ENCODE data around the gene MUL1.

Gene MUL1

GRCh38 chr1:20486457-20487235 lies 21.3 kb downstream of the MUL1 start:
- TF ChIP-seq, protein P1, sequence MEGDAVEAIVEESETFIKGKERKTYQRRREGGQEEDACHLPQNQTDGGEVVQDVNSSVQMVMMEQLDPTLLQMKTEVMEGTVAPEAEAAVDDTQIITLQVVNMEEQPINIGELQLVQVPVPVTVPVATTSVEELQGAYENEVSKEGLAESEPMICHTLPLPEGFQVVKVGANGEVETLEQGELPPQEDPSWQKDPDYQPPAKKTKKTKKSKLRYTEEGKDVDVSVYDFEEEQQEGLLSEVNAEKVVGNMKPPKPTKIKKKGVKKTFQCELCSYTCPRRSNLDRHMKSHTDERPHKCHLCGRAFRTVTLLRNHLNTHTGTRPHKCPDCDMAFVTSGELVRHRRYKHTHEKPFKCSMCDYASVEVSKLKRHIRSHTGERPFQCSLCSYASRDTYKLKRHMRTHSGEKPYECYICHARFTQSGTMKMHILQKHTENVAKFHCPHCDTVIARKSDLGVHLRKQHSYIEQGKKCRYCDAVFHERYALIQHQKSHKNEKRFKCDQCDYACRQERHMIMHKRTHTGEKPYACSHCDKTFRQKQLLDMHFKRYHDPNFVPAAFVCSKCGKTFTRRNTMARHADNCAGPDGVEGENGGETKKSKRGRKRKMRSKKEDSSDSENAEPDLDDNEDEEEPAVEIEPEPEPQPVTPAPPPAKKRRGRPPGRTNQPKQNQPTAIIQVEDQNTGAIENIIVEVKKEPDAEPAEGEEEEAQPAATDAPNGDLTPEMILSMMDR (IDR thresholded peaks at IDR 0.05; ENCODE audit: borderline replicate concordance, control extremely low read depth, extremely low read depth, insufficient read depth, missing control alignments), result no peak
- in situ Hi-C loops (cut with MboI; ENCODE audit: low sequenced_read_pairs, unreplicated experiment), result loop anchor here (25.0 kb wide), 1 partner anchor 574 kb away; the partner anchor contains the start of gene PLA2G2E
- DNase-seq (ENCODE audit: low spot score), result no peak

GRCh38 chr1:20485527-20486456 lies 22.2 kb downstream of the MUL1 start, which contains the start of gene CAMK2N1:
TSS of gene CAMK2N1 (minus strand) at chr1:20486210. CDS start at chr1:20485379, 831 bp downstream.
- in situ Hi-C loops (cut with MboI; ENCODE audit: low sequenced_read_pairs, unreplicated experiment), result loop anchor here (25.0 kb wide), 1 partner anchor 573 kb away; the partner anchor contains the start of gene PLA2G2E
- peak; percentile 60 for DNase-seq (ENCODE audit: low spot score)

DNA sequence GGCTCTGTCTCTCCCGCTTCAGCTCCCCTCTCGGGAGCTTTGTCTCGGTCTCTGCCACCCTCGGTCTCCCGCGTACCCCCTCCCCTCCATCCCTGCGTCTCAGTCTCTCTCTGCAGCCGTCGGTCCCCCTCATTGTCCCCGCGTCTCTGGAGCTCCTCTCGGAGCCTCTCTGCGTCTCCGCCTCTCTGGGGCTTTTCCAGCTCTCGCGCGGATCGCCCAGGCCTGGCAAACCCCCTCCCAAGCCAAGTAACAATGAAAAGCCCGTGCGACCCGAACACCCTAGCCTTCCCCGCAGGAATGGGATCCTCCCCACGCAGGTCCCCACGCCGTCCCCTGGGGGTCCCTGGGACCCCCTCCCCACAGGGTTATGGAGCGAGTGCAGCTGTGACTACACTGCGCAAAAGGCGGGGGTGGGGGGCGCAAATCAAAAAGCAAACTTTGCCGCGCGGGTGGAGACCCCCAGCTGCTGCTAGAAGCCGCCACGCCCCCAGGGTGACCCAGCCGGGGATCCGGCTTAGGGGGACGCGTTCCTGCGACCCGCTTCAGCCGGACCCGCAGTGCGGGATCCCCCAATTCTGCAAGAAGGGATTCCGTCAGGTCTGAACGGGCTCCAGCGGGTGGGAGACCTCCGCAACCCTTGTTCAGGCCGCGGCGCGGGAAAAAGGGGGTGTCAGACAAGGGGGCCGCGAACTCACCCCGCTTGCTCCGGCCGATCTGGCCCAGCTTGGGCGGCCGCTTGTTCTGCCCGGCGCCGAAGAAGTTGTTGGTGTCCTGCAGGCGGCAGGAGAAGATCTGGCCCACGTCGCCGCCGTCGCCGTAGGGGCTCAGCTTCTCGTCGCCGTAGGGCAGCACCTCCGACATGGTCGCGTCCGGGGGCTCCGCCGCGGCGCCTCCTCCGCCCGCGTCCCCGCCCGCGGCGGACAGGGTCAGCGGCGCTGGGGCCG lies 23.2 kb downstream of the MUL1 start:
- in situ Hi-C loops (cut with MboI; ENCODE audit: low sequenced_read_pairs, unreplicated experiment), result loop anchor here (25.0 kb wide), 1 partner anchor 572 kb away; the partner anchor contains the start of gene PLA2G2E
- DNase-seq (ENCODE audit: low spot score), result no peak
- TF ChIP-seq, protein P1 (IDR thresholded peaks at IDR 0.05; ENCODE audit: borderline replicate concordance, control extremely low read depth, extremely low read depth, insufficient read depth, missing control alignments), result no peak

More at GRCh38 chr1:20485527-20486456, 22.2 kb downstream of the MUL1 start, which contains the start of gene CAMK2N1:
- TF ChIP-seq, protein P1 (IDR thresholded peaks at IDR 0.05; ENCODE audit: borderline replicate concordance, control extremely low read depth, extremely low read depth, insufficient read depth, missing control alignments), result no peak

- TF ChIP-seq, protein P1 (IDR thresholded peaks at IDR 0.05; ENCODE audit: borderline replicate concordance, control extremely low read depth, extremely low read depth, insufficient read depth, missing control alignments), result no peak
- no peak for DNase-seq (ENCODE audit: low spot score)
- in situ Hi-C loops (cut with MboI; ENCODE audit: low sequenced_read_pairs, unreplicated experiment), result loop anchor here (25.0 kb wide), 1 partner anchor 572 kb away; the partner anchor contains the start of gene PLA2G2E
Measured at GRCh38 chr1:20483833-20484518, 24.0 kb downstream of the MUL1 start.

GRCh38 chr1:20483098-20483832 lies 24.7 kb downstream of the MUL1 start:
- DNase-seq (ENCODE audit: low spot score), result no peak
- TF ChIP-seq, protein P1 (IDR thresholded peaks at IDR 0.05; ENCODE audit: borderline replicate concordance, control extremely low read depth, extremely low read depth, insufficient read depth, missing control alignments), result no peak
- in situ Hi-C loops (cut with MboI; ENCODE audit: low sequenced_read_pairs, unreplicated experiment), result loop anchor here (25.0 kb wide), 1 partner anchor 571 kb away; the partner anchor contains the start of gene PLA2G2E

Measured in GM13976 (cell line).